ENCODE measurements around the gene ABCA9.
"Not testable (repeated sequence)": the region's sequence is repeated elsewhere in the genome, so short reads cannot be mapped to it uniquely, and the experiment has no call there.

Gene ABCA9

DNA sequence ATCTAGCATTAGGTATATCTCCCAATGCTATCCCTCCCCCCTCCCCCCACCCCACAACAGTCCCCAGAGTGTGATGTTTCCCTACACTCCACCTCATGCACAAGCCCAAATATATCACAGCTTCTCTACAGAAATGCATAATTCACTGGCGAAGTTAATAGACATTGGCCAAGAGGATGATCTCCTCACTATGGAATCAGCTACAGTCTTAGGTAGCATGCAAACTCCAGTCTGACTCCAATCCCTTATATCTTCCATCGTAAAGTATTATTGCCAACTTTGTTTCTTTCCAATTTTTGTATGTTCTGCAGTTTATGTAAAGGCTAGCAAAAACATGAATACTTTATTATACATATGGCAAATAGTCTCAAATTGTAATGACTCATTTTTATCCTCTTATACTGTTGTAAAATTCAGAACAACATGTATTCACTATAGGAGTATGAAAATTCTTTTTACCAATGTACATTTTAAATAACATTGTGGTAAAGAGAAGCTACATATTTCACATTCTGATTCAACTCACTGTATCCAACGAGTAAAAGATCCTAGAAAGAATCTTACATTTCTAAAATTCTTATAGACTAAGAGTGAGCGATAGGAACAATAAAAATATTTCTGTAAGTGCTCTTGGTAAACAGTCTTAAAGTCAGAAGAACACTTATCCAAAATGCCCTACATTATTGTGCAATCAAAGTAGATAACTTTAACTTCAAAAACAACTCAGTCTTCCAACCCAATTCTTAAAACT, 106.4 kb downstream of the ABCA9 start:
- DNase-seq: no peak

- DNase-seq: no peak
These were observed 107.3 kb downstream of the ABCA9 start for GRCh38 chr17:68953340-68953997.

DNA sequence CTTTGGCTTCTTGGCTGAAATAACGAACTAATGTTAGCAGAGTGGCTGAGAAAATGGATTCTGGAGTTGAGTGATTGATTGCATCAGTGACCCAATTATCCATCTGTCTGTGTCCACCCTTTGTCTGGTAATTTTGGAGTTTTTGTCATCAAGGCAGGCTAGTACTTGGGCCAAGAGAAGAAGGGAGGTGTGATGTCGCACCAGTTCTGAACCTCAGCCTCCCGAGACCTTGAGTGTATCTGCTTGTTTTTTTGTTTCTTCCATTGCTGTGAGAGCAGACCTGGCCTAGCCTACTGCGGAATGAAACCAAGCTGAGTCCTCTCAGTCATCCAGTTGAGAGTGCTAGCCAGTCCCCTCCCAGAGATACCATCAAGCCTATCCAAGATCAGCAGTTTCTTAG, 110.0 kb downstream of the ABCA9 start:
- no peak for DNase-seq

DNA sequence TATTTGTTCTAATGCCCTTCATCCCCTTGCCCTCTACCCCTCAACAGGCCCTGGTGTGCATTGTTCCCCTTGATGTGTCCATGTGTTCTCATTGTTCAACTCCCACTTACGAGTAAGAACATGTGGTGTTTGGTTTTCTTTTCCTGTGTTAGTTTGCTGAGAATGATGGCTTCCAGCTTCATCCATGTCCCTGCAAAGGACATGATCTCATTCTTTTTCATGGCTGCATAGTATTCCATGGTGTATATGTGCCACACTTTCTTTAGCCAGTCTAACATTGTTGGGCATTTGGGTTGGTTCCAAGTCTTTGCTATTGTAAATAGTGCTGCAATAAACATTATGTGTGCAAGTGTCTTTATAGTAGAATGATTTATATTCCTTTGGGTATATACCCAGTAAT, 112.9 kb downstream of the ABCA9 start:
- not testable (repeated sequence) for DNase-seq

DNA sequence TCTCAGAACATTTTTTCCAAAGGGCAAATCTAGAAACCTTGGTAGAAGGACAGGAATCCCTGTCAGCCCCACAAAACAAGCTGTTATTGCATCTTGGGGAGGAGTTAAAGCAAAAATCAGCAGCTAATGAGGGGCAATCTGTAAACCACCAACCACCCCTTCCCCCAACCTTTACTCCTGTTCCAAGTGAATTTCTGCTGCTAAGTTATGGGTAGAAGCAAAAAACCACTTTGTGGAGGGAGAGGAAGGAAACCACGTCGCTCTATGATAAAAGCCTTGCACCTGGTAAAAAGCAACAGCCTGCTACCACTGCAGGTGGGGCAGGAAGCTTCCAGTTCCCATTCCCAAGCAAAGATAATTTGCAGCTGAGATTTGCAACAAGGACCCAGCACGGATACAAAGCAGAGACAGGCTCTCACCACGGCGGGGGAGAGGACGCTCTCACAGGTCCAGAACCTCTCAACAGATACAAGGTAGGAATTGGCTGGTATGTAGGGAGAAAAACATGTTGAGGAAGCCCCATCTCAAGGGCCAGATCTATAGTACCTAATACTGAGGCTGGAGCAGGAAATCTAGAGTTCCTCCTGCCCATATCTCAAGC, 116.2 kb downstream of the ABCA9 start:
- DNase-seq: no peak

DNA sequence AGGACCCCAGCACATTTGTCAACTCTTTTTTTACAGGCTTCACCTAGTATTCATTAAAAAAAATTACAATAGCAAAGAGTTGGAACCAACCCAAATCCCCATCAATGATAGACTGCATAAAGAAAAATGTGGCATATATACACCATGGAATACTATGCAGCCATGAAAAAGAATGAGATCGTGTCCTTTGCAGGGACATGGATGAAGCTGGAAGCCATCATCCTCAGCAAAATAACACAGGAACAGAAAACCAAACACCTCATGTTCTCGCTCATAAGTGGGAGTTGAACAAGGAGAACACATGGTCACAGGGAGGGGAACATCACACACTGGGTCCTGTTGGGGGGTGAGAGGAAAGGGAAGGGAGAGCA, 116.9 kb downstream of the ABCA9 start:
- DNase-seq: not testable (repeated sequence)

DNA sequence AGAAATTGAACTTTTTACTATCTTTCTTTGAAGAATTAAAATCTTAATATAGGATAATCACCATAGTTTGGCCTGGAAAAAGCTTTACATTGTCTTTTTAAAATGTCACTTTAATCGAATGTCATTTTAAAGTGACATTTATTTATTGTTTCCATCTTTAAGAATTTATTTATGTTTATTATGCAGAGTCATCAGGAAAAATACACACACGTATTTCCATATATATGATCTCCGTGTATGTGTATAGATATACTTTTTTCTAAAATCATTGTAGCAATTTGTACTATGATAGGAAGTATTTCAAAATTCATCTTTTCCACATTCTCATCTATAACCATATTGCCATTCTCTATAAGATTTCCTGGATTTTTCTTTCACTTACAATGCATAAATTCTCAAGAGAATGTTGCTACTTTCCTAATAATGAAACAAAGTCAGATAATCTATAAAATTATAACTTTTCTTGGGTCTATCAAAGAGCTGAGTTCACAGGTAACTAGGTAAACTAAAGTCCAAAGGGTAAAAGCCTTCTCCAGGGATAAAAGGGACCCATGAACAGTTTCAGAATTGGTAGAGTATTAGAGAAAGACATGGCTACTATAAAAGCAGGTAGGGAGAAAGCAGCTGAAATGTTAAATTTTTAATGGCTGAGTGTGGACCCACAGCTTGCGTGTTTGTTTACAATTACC, 117.5 kb downstream of the ABCA9 start:
- DNase-seq: no peak

DNA sequence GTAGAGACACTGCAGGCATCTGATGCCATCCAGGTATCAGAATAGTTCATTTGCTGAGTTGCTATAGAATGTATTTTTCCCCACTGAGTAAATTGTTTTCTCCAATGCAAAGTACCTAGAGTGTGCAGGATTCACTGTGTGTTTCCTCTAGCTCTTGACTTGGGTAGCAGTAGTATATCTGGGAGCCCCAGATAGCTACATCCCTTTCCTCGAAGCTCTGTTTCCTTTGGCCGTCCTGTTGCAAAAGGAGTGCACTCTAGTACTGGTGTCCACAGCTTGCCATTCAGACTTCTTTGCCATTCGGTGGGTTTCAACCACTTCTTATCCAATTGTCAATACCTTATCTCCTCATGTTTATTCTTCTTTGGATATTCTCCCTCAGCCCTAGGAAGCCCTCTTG, 118.3 kb downstream of the ABCA9 start:
- DNase-seq: no peak

DNA sequence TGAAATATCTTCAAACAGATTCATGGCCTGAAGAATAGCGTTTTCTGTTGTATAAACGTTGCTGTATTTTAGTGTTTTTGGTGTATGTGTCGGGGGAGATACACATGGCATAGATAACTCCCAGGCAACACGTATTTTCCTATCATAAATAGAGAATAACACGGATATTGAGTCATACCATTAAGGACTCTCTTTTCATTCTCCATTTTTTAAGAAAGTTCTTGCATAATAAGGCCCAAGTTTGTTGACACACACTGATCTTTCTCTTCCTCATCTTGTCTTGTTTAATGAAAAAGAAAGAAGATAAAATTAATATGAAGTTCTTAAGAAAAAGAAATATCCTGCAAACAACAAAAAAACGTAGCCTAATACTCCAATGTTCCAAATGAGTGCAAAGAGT, 119.0 kb downstream of the ABCA9 start:
- no peak for DNase-seq

DNA sequence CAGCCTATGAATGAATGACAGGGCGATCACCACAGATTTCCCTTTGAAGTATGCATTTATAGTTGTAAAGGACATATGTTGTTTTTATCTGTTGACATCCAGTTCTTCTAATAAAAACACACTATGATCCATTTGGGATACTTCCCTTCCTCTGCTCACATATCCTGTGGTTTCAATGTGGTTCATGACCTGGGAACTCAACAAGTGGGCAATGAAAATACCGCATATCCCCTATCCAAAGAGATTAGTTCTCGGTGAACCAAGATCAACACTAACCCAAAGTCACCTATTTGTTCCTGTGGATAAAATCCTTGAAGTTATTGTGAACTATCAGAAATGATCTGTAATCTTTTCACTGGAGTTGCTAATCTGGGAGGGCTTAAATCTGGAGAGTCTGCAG, 121.5 kb downstream of the ABCA9 start:
- no peak for DNase-seq

- DNase-seq: no peak
These were observed 122.7 kb downstream of the ABCA9 start for GRCh38 chr17:68937890-68938514.

DNA sequence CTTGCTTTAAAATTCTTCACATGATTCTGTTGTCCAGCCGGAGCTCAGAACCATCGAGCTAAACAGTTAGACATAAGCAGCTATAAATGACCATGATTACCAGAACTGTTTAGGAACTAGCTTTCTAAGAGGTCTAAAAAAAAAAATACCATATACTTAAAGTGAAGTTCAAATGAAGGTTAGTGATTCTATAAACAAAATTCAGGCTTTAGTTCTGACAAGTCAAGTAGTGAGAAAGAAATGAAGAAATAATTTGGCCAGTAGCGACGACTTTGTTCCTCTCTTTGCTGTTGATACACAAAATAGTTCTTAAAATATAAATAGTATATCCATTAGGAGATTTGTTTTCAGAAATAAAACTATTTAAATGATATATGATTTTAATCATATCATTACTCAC, 133.2 kb downstream of the ABCA9 start:
- no peak for DNase-seq

DNA sequence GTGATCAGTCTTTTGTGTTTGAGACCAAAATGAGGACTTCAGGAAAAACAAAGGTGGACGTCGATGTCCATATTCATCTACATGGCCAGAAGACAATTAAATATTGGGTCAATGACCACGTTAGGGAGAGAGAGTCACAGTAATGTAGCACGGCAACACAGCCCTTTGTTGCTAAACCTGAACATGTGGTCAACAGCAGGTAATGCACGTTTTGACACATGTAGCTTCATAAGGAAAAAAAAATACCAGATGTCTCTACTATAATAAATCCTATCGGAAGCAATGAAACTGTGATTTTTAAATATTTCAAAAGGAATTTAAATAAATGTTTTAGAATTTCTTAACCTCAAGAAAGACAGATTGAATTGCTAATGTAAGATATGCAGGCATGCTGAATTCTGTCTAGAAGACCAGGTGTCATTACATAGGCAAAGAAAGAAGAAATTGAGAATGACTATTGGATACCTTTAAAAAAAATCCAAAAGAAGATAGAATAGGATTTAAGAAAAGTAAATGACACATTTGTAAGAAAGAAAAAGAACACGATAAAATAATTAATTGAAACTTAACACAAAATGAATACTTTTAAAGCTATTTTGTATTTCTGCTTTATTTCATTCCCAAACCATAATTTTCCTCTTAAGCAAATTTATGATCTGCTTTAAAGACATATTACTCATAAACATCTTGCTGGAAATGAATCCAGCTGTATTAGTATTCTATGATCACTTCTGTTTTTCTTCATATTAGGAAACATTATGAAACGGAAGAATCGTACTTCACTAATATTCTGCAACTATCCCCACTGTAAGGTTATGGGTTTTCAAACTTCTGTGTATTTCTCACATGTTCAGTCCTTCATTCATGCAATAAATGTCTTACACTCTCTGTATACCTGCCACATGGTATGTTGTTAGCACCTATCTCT, 135.7 kb downstream of the ABCA9 start:
- DNase-seq: no peak

All from NCI-H187 (cell line).